C4-2B (cell line): Measurements from ENCODE around the gene C2CD3.

Experiments used
- H3K27ac ChIP-seq: fragments of 450-650 bp; 2 replicates; pipeline ENCODE4 v1.5.1; 2017
- CTCF ChIP-seq: fragments of 450-650 bp; conservative IDR thresholded peaks from 2 replicates; pipeline ENCODE4 v1.5.1; 2017; ENCODE audit warnings: mild to moderate bottlenecking
- ZFX ChIP-seq: fragments of 450-650 bp; IDR thresholded peaks from 2 replicates; pipeline ENCODE4 v1.6.1; 2017

Gene C2CD3

GRCh38 chr11:74007691-74008372 lies 163.0 kb downstream of the C2CD3 start:
- TF ChIP-seq CTCF (no peak), ZFX (no peak)
- no peak overlapping the region for H3K27ac ChIP-seq

GRCh38 chr11:74006743-74007304 lies 164.0 kb downstream of the C2CD3 start:
- no peak overlapping the region for H3K27ac ChIP-seq
- TF ChIP-seq ZFX (no peak), CTCF (no peak)

- H3K27ac ChIP-seq: no peak overlapping the region
- TF ChIP-seq ZFX (no peak), CTCF (no peak)
These were observed 164.9 kb downstream of the C2CD3 start for GRCh38 chr11:74005721-74006517.

- no peak overlapping the region for H3K27ac ChIP-seq
- TF ChIP-seq ZFX (no peak), CTCF (no peak)
These were observed 165.8 kb downstream of the C2CD3 start for GRCh38 chr11:74004759-74005615.

- TF ChIP-seq CTCF (no peak), ZFX (no peak)
- no peak overlapping the region for H3K27ac ChIP-seq
These were observed 166.6 kb downstream of the C2CD3 start for GRCh38 chr11:74004046-74004695.

- H3K27ac ChIP-seq: no peak overlapping the region
- no peak for TF ChIP-seq ZFX
- no peak for TF ChIP-seq CTCF
These were observed 168.0 kb downstream of the C2CD3 start for GRCh38 chr11:74002832-74003231.
